ENCODE measurements around the gene PPP5C. TPM values are rescaled to one million over a fixed set of nuclear protein-coding genes. Genes with fewer than 3 reads are reported as not detected.

Gene PPP5C
- total and polyA plus RNA-seq, 9 of the 15 experiments (the other 6 are each of a cell fraction or from before 2014, with no cell fraction given) = 1.9 to 166 (median 108) TPM

DNA sequence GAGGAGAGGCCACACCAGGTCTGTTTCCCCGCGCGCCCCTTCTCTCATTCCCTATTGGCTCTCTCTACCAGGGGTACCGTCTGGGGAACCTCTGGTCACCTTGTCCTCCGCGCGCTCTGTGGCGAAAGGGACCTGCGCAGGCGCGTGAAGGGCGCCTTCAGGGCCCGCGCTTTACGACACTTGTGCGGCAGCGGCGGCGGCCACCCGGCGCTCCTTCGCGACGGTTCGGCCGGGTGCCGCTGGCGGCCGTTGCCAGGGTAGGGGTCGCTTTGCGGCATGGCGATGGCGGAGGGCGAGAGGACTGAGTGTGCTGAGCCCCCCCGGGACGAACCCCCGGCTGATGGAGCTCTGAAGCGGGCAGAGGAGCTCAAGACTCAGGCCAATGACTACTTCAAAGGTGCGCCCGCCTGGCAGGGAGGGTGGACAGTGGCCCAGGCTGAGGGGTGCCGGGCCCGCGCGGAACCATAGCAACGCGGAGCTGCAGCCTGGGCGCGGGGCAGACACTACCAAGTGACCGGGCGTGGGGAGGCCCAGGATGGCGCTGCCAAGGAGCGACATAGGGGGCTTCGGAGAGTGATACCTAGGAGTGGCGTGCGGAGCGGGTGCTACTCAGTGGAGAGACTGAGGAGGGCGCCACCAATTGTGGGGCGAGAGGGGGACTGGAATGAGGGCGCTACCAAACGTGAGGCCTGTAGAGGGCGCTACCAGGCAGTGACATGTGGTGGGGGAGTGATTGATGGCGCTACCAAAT, at the start of gene PPP5C (continued):
- TF ChIP-seq MAFG (tag; conservative IDR thresholded peaks at IDR 0.05) = no peak
- TF ChIP-seq HNRNPLL (IDR thresholded peaks at IDR 0.05; ENCODE audit: low read depth, low read length, poor library complexity, severe bottlenecking) = peak; percentile 71
- TF ChIP-seq MTA1 (IDR thresholded peaks at IDR 0.05; ENCODE audit: borderline replicate concordance) = peak; percentile 55; the same call in 1 of the 2 replicates
- peak; percentile 87; the same call in 1 of the 2 replicates for TF ChIP-seq HLTF (IDR thresholded peaks at IDR 0.05)
- TF ChIP-seq CREM (IDR thresholded peaks at IDR 0.05; ENCODE audit: low read depth) = peak; percentile 74
- 0 out of 2 replicates have a peak, but pooled peaks have one; percentile 32 for TF ChIP-seq SMAD3 (CRISPR knock-in tag; conservative IDR thresholded peaks at IDR 0.05)
- peak in 1 of 2 experiments; percentile 57; a peak in 1 of 4 replicates for TF ChIP-seq RCOR1 (IDR thresholded peaks at IDR 0.05; ENCODE audit: borderline replicate concordance in 1 of 2, low read depth in 2 of 2, low read length in 2 of 2)
- TF ChIP-seq POLR2AphosphoS2 (IDR thresholded peaks at IDR 0.05; ENCODE audit: low read length) = peak; percentile 61; the same call in 1 of the 2 replicates
- TF ChIP-seq ZFP36 (IDR thresholded peaks at IDR 0.05; ENCODE audit: low read depth, low read length, partially characterized antibody) = no peak
- peak; percentile 99 for TF ChIP-seq MEIS2 (IDR thresholded peaks at IDR 0.05; ENCODE audit: partially characterized antibody)
- TF ChIP-seq ZNF24 (IDR thresholded peaks at IDR 0.05) = peak; percentile 37; the same call in 1 of the 2 replicates
- TF ChIP-seq POLR2H (tag; IDR thresholded peaks at IDR 0.05; ENCODE audit: low read depth) = peak; percentile 90
- no peak for TF ChIP-seq PHB2 (IDR thresholded peaks at IDR 0.05; ENCODE audit: low read depth)
- no peak for TF ChIP-seq ELF2 (CRISPR knock-in tag; IDR thresholded peaks at IDR 0.05)
- TF ChIP-seq LCOR (CRISPR knock-in tag; IDR thresholded peaks at IDR 0.05) = peak; percentile 43; the same call in 1 of the 2 replicates
- no peak for TF ChIP-seq ZNF696 (CRISPR knock-in tag; conservative IDR thresholded peaks at IDR 0.05)
- peak; percentile 72 for TF ChIP-seq SMARCE1 (IDR thresholded peaks at IDR 0.05)
- no peak for TF ChIP-seq IRF2 (CRISPR knock-in tag; IDR thresholded peaks at IDR 0.05)
- peak; percentile 91 for TF ChIP-seq POLR2A (conservative IDR thresholded peaks at IDR 0.05)
- no peak for TF ChIP-seq ETV6 (IDR thresholded peaks at IDR 0.05; ENCODE audit: borderline replicate concordance in 1 of 2, low read depth in 2 of 2, low read length in 1 of 2)
- TF ChIP-seq ETV6 (CRISPR knock-in tag; IDR thresholded peaks at IDR 0.05; ENCODE audit: borderline replicate concordance) = no peak
- peak; percentile 48 for TF ChIP-seq HCFC1 (IDR thresholded peaks at IDR 0.05; ENCODE audit: low read depth, low read length)
- peak; percentile 72 for TF ChIP-seq GTF2E2 (tag; IDR thresholded peaks at IDR 0.05)
- TF ChIP-seq LARP7 (IDR thresholded peaks at IDR 0.05) = peak; percentile 41; the same call in 1 of the 2 replicates
- TF ChIP-seq TAF1 (IDR thresholded peaks at IDR 0.05; ENCODE audit: control insufficient read depth, extremely low read depth, insufficient read depth, low read length, severe bottlenecking) = peak; percentile 93
- no peak for TF ChIP-seq ZNF121 (CRISPR knock-in tag; conservative IDR thresholded peaks at IDR 0.05)
- no peak for TF ChIP-seq ZNF174 (CRISPR knock-in tag; IDR thresholded peaks at IDR 0.05)
- no peak for TF ChIP-seq ZKSCAN8 (CRISPR knock-in tag; IDR thresholded peaks at IDR 0.05)
- no peak for TF ChIP-seq PCBP2 (IDR thresholded peaks at IDR 0.05; ENCODE audit: low read depth, low read length, poor library complexity, severe bottlenecking)
